Fibroblast of the aortic adventitia (primary cell): ENCODE results near the gene CSF3. TPM values are rescaled to one million over a fixed set of nuclear protein-coding genes. Genes with fewer than 3 reads are reported as not detected.

Experiments
- DNase-seq: peaks from one replicate; pipeline ENCODE4 v3.0.0-alpha.2; 2010; ENCODE audit warnings: low read depth
- H3K4me3 ChIP-seq: 2 replicates; pipeline ENCODE4 v1.5.1; 2011; ENCODE audit warnings: low read depth, mild to moderate bottlenecking, control low read depth, low read length, moderate library complexity
- CTCF ChIP-seq: IDR thresholded peaks from 2 replicates; pipeline ENCODE4 v1.5.1; 2011; ENCODE audit warnings: mild to moderate bottlenecking, low read length, control low read depth, inconsistent platforms; ENCODE audit not compliant: insufficient read depth
- total RNA-seq: library from RNA; depleted of rRNA; stranded (reverse); fragments of >200 nt; gene quantifications from 2 replicates; pipeline ENCODE4 v1.2.3, GENCODE V29; 2012; ENCODE audit warnings: low replicate concordance

The CSF3 gene
- total RNA-seq, 1 donor, result not detected

- TF ChIP-seq CTCF, result no peak
- DNase-seq, result no peak
- H3K4me3 ChIP-seq, result no peak overlapping the region
These were observed 45.8 kb downstream of the CSF3 start for GRCh38 chr17:40060887-40061608.

GRCh38 chr17:40061609-40062038 is 46.4 kb downstream of the CSF3 start:
- no peak overlapping the region for H3K4me3 ChIP-seq
- TF ChIP-seq CTCF, result no peak
- DNase-seq, result no peak

- DNase-seq, result no peak
- peak within 1 kb of the TSS; percentile 93 for H3K4me3 ChIP-seq
- peak; percentile 0 for TF ChIP-seq CTCF
These were observed 47.3 kb downstream of the CSF3 start, which contains the start of gene THRA for GRCh38 chr17:40062329-40063186. Gene THRA (plus strand): TSS chr17:40062965. CDS start chr17:40074489, 11,524 bp downstream.

- TF ChIP-seq CTCF, result peak; percentile 5
- H3K4me3 ChIP-seq, result peak overlapping the region; percentile 93
- DNase-seq, result no peak
These were observed 48.0 kb downstream of the CSF3 start for GRCh38 chr17:40063187-40063771.

- peak overlapping the region; percentile 93 for H3K4me3 ChIP-seq
- DNase-seq, result no peak
- TF ChIP-seq CTCF, result no peak
These were observed 48.8 kb downstream of the CSF3 start for GRCh38 chr17:40063901-40064531.
